ENCODE measurements around the gene CUL9.

The CUL9 gene

DNA sequence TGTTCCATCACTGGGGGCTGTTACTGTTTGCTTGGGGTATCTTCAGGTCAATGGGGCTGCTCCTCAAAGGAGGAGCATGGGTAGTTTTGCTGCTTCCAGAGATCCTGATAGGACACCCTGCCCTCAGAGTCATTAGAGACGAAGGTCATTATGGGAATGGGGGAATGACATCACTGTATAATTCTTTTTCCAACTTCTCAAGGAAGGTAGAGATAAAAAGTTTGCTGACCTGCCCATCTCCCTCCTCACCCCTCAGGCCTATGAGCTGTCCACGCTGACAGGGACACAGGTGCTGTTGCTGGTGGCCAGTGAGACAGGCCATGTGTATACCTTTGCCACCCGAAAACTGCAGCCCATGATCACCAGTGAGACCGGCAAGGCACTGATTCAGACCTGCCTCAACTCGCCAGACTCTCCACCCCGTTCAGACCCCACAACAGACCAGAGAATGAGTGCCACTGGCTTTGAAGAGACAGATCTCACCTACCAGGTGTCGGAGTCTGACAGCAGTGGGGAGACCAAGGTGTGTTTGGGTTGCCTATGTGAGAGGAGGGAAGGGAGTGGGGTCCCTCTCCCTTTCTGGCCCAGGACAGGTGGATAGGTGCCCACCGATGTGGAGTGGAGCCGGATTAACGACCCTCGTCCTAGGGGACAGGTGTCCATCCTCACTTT, 8.3 kb upstream of the CUL9 start:
- no peak for DNase-seq (ENCODE audit: low read depth in 2 of 2)

DNA sequence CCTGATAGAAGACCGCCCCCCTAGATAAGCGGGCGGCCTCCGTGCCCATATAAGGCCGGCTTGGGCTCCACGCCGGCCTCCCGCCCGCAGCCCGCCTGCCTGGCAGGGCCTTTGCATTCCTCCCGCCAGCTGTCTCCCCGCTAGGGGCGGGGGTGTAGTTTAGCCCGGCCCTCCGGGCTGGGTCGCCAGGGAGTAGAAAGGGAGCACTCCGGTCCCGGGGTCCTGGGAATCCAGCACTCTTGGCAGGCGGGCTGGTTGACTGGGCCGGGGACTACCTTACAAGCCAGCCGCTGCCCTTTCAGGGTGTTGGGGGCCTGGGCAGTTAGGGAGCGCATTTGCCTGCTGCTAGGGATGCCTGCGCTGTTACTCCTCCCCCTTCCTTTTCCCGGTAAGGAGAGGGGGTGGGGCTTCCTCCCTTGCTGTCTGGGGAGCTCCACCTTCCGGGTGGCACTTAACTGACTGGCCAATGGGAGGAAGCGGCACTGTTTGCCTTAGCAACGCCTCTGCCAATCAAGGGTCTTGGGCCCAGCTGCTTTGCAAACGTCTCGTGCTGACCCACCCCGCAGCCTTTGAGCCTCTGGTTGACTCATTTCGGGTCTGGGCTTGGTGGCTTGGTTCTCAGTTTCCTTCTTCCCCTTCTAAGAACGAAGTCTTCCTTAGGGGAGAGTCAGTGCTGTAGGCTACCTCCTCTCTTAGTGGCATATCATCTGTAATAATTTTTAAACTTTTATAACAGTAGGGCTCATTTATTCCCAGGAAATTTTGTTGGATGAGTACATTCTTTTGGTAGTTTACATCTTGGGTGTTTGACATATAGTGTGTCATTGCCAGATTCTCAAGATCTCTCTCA, 7.5 kb upstream of the CUL9 start:
- peak; percentile 94 to 95 for DNase-seq (ENCODE audit: low read depth in 2 of 2)

DNA sequence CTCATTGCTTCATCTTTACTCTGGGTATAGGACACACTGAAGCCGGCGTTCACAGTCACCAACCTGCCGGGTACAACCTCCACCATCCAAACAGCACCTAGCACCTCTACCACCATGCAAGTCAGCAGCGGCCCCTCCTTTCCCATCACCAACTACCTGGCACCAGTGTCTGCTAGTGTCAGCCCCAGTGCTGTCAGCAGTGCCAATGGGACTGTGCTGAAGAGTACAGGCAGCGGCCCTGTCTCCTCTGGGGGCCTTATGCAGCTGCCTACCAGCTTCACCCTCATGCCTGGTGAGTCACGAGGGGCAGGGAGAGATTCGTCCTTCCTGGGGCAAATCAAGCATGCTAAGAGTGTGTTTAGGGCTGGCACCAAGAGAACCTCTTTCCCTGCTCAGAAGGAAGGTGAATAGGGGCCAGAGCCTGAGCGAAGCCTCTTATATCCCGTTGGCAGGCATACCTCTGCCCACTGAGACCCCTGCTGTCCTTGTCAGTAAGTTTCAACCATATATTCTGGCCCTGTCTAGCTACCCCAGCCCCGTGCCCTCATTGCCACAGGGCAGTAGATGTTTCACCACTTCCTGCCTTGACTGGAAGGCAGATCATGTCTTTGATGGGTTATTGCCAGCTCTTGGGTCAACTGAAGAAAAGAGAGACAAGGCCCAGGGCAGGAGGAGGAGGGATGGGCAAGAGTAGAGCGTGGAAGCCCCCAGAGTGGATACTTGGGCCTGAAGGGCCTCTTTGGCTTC, 6.1 kb upstream of the CUL9 start:
- no peak for DNase-seq (ENCODE audit: low read depth in 2 of 2)

DNA sequence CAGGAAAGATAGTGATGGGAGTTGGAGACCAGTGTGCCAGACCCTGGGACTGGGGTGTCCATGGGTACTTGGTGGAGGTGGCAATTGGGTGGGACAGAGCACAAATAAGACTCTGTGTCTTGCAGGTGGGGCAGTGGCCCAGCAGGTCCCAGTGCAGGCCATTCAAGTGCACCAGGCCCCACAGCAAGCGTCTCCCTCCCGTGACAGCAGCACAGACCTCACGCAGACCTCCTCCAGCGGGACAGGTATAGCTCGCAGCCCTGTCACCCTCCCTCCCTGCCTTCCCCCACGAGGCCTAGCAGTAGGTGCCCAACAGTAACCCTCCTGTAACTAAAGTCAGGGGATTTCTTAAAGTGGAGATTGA, 5.6 kb upstream of the CUL9 start:
- DNase-seq (ENCODE audit: low read depth in 2 of 2) = no peak

DNA sequence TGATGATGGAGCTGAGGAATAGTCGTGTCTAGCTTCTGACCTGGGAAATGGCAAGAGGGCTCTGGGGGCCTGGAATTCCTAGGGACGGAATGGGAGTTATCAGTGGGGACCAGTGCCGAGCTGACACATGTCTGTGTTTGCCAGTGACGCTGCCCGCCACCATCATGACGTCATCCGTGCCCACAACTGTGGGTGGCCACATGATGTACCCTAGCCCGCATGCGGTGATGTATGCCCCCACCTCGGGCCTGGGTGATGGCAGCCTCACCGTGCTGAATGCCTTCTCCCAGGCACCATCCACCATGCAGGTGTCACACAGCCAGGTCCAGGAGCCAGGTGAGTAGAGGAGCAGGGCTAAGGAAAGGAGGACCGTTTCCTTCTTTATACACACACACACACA, 3.8 kb upstream of the CUL9 start:
- no peak for DNase-seq (ENCODE audit: low read depth in 2 of 2)

DNA sequence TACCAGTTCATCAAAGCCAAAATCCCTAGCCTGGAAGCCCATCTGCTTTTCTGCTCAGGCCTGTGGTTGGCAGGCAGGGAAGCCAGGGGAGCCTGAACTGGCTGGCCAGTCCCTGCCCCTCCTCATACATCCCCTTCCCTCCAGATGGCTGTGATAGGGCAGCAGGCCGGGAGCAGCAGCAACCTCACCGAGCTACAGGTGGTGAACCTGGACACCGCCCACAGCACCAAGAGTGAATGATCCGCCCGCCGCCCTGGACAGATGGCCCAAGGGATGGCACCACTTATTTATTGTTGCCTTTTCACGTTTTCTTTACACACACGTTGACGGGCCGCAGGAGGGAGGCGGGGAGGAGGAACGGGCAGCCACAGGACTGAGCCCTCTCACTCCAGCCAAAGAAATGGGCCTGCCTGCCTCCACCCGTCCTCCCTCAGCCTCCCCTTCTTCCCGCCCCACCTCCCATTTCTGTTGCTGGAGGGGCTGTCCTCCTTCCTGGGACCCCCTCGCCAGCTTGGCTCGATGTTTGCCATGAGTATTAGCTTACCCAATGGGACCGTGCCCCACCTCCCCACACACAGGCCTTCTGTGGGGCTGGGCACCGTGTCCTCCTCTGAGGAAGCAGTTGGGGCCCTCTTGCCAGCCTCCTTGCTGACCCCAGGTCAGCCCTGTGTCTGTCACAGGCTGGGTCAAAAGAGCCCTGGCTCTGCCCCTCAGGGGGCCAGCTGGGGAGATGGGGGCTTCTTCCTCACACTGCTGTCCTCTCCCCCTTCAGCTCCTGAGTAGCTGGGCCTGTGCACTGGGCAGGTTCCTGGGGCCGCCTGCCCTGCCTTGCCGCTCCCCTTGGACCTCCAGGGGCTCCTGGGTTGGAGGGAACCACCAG, 2.8 kb upstream of the CUL9 start:
- no peak for DNase-seq (ENCODE audit: low read depth in 2 of 2)

DNA sequence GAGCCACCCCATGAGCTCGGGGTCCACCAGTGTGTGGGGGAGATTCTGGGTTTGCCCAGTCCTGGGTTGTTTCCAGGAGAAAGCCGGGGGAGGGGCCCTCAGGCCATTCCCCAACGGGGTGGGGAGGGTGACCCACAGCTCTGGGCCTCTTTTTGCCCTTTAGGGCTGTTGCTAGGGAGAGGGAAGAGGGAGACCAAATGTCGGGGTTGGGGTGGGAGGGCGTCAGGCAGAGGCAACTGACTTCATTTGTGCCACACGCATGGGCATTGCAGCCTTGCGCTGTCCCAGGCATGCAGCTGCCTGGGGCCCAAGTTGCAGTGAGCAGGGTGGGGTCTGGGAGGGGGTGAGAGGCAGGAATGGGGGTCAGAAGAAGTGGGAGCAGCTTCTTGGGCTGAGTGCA, 1.9 kb upstream of the CUL9 start:
- DNase-seq (ENCODE audit: low read depth in 2 of 2) = no peak

DNA sequence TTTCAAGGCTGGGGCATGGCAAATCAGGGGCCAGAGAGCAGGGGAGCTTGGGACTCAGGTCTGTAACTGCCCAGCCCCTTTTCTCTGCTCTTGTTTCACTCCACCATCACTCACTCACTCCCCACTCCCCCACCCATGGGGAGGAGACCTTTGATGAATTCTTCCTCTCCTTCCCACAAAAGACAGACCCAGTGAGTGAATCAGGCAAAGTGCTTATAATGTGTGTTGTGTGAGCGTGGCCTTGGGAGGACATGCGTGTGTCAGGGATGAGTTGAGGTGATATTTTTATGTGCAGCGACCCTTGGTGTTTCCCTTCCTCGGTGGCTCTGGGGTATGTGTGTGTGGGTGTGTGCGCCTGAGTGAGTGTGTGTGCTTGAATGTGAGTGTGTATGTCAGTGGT, 1.0 kb upstream of the CUL9 start:
- DNase-seq (ENCODE audit: low read depth in 2 of 2) = no peak

DNA sequence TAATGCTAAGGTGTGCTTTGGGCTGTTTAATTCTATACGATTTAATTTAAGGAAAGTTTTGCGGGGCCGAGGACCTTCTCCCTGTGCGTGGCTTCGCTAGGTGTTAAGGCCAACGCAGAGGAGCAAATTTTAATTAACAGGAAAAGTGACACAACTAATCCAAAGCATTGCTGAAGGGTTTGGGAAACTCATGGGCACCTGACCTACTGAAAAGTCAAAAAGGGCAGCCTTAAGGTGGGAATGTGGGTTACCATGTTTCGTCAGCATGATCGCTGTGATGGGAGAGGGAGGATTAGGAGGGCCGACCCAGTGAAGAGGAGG, 415 bp upstream of the CUL9 start:
- no peak for DNase-seq (ENCODE audit: low read depth in 2 of 2)

DNA sequence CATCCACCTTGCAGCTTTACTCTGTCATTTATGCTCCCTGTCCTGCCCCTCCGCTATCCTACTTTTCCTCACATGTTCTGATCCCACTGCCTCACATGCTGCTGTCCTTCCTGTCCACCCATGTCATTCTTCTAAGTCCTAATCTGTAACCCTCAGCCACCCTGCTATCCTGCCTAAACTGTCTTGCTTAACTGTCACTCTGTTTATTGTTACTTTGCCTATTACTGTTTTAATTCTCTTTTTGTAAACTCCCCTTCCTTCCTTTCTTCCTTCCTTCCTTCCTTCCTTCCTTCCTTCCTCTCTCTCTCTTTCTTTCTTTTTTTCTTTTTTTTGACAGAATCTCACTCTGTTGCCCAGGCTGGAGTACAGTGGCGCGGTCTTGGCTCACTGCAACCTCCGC, 1.4 kb downstream of the CUL9 start:
- DNase-seq (ENCODE audit: low read depth in 2 of 2) = no peak

DNA sequence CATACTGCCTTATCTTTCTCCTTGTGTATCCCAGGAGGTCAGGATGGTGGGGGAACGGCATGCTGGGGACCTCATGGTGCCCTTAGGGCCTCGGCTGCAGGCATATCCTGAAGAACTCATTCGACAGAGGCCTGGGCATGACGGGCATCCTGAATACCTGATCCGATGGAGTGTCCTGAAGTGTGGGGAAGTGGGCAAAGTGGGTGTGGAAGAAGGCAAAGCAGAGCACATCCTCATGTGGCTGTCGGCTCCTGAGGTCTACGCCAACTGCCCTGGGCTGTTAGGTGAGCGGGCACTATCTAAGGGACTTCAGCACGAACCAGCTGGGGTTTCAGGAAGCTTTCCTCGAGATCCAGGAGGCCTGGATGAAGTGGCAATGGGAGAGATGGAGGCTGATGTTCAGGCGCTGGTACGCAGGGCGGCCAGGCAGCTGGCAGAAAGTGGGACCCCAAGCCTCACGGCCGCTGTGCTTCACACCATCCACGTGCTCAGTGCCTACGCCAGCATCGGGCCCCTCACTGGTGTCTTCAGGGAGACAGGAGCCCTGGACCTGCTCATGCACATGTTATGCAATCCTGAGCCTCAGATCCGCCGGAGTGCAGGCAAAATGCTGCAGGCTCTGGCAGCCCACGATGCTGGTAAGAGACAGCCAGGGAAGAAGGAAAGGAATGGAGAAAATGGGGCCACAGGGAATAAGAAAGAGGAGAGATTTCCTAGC, 2.4 kb downstream of the CUL9 start:
- DNase-seq (ENCODE audit: low read depth in 2 of 2) = no peak

DNA sequence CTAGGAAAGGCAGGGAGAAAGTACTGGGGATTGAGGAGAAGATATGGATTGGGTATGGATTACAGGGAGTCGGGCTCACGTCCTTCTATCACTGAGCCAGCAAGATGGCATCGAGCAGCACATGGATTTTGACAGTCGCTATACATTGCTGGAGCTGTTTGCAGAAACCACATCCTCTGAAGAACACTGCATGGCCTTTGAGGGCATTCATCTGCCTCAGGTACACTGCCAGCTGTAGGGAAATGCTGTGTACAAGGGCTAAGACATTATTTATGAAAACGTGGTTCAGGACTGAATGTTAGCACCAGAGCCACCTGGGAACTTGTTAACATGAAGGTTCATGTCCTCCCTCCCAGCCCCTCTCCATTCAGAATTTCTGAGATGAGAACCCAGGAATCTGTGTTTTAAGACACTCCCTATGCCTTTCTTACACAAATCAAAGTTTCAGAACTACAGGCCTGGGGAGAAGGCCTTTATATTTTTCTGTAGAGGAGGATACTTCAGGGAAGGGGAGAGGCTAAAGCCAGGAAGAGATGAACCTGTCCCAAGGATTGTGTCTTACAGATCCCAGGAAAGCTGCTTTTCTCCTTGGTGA, 3.5 kb downstream of the CUL9 start:
- no peak for DNase-seq (ENCODE audit: low read depth in 2 of 2)

DNA sequence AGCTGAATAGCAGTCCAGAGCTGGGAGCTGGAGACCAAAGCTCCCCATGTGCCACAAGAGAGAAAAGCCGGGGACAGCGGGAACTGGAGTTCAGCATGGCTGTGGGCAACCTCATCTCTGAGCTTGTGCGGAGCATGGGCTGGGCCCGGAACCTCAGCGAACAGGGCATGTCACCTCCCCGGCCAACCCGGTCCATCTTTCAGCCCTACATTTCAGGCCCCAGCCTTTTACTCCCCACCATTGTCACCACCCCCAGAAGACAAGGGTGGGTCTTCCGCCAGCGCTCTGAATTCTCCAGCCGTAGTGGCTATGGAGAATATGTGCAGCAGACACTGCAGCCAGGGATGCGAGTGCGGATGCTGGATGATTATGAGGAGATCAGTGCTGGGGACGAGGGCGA, 4.0 kb downstream of the CUL9 start:
- no peak for DNase-seq (ENCODE audit: low read depth in 2 of 2)

DNA sequence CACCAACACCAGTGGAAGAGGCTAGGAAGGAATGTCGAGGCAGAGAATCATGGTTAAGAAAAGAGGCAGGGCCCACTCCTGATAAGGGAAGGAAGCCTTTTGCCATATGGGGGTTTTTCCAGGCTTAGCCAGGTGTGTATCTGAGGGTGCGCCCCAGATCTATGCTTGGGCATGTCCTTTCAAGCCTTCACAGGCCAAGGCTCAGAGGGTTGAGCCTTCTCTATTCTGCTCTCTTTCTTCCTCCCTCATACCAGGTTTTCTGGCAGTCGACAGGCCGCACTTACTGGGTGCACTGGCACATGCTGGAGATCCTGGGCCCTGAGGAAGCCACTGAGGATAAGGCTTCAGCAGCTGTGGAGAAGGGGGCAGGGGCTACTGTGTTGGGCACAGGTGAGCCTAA, 4.7 kb downstream of the CUL9 start:
- DNase-seq (ENCODE audit: low read depth in 2 of 2) = no peak

DNA sequence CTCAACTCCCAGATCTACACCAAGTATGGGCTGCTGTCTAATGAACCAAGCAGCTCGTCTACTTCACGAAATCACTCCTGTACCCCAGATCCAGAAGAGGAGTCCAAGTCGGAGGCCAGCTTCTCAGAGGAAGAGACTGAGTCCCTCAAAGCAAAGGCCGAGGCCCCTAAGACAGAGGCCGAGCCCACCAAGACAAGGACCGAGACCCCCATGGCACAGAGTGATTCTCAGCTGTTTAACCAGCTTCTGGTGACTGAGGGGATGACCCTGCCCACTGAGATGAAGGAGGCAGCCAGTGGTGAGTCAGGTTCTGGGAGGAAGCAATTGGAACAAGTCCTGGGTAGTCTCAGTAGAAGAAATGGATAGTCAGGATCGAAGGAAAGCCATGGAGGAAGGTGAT, 5.8 kb downstream of the CUL9 start:
- no peak for DNase-seq (ENCODE audit: low read depth in 2 of 2)

DNA sequence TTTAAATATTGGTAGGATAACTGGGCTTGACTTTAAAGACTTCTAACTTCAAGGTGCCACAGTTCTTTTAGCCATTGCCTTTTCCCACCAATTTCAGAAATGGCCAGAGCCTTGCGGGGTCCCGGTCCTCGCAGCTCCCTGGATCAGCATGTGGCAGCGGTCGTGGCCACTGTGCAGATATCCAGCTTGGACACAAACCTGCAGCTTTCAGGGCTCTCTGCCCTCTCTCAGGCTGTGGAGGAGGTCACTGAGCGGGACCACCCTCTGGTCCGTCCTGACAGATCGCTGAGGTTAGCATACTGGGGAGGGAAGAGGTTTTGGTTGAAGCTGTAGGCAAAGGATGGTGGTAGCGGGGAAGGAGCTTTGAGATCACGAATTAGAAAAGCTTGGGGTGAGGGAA, 6.4 kb downstream of the CUL9 start:
- DNase-seq (ENCODE audit: low read depth in 2 of 2) = no peak

DNA sequence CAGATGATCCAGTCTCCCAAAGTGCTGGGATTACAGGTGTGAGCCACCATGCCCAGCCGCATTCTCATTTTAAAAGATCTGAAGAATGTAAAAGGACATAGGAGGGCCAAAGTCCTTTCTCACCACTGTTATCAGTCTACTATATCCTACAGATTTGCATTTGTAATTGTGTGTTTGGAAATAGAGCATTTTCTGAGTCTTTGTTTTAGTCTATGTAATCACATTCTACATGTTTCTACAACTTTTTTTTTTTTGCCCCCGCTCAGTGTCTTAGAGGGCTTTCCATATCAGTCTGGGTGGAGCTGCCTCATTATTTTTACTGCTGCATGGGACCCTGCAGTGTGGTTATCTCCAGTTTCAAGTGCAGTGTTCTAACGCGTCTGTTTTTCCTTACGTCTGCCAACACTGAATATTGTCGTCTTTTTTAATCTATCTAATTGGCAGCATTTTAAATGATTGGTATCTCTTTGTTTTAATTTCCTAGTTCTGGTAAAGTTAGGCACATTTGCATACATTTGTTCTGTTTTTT, 7.8 kb downstream of the CUL9 start:
- DNase-seq (ENCODE audit: low read depth in 2 of 2) = no peak

DNA sequence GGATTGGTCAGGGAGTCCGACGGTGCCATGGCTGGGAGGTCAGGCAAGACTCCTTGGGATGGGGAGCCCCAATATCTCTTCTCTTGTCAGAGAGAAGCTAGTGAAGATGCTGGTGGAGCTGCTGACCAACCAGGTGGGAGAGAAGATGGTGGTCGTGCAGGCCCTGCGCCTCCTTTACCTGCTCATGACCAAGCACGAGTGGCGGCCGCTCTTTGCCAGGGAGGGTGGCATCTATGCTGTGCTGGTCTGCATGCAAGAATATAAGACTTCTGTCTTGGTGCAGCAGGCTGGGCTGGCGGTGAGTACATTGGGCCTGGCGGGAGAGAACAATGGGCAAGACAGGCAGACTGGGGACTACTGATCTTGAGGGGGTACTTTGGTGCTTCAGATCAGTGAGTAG, 10.9 kb downstream of the CUL9 start:
- no peak for DNase-seq (ENCODE audit: low read depth in 2 of 2)

DNA sequence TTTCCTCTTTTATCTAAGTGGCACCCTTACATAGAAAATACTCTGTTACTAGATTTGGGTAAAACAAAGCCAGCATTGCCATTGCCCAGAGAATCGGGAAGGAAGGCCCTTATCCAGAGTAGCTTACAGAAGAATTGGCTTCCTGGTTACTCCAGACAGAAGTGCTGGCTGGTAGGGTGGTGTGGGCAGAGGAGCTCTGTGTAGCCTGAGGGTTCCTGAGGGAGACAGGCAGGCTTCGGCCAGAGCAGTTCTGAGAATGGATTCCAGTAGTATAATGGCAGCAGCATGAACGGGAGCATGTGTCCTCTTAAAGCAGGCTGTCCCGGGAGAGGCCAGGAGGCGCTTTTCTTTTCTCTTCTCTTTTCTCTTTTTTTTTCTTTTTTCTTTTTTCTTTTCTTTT, 11.9 kb downstream of the CUL9 start:
- DNase-seq (ENCODE audit: low read depth in 2 of 2) = no peak

DNA sequence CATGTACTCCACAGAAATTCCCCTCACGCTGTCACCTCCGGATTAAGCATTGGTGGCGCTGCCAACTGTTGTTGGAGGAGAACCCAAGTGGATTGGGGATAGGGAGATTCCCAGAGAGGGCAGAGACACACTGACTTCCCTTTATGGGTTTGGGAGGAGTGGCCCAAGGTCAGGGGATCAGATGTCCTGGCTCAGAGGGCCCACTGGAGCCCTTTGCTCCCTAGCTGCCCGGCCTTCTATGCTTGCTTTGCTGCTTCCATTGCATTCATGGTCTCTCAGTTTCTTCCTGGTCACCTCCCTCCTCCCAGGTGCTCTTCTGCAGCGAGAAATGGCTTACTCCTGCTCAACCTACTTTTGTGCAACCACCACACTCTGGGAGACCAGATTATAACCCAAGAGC, 14.3 kb downstream of the CUL9 start:
- DNase-seq (ENCODE audit: low read depth in 2 of 2) = no peak

DNA sequence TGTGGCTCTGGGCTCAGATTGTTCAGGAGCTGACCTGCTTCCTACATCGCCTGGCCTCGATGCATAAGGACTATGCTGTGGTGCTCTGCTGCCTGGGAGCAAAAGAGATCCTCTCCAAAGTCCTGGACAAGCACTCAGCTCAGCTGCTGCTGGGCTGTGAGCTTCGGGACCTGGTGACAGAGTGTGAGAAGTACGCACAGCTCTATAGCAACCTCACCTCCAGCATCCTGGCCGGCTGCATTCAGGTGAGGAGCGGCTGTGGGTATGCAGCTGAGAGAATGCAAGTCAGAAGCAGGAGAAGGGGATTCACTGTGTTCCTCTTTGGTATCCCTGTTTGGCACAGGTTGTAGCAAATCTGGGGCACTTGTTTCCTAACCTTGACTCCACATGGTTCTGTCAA, 17.9 kb downstream of the CUL9 start:
- no peak for DNase-seq (ENCODE audit: low read depth in 2 of 2)

All from stimulated activated CD4-positive, alpha-beta T cell treated with anti-CD3 and anti-CD28 coated beads, Interleukin-15, amount 100 ng/mL, for 48 hours (primary cell).